GM12891 (cell line): ENCODE measurements around the gene STXBP5.
"Not testable (repeated sequence)": the region's sequence is repeated elsewhere in the genome, so short reads cannot be mapped to it uniquely, and the experiment has no call there.

Experiments
- DNase-seq: peaks from one replicate; pipeline ENCODE4 v3.0.0; 2011; ENCODE audit warnings: low spot score; ENCODE audit not compliant: insufficient read length
- FAIRE-seq: peaks from 2 replicates; lab custom pipeline; 2011; peaks lifted over from hg19 to GRCh38; lab: Jason Lieb, UNC
- PAX5 ChIP-seq: IDR thresholded peaks from 2 replicates; pipeline ENCODE4 v1.6.1; 2011; ENCODE audit warnings: low read length, moderate library complexity, mild to moderate bottlenecking; ENCODE audit not compliant: insufficient read depth, severe bottlenecking
- POLR2A ChIP-seq: IDR thresholded peaks from 2 replicates; pipeline ENCODE4 v1.6.1; 2011; ENCODE audit warnings: low read depth, low read length, control low read depth
- POLR2AphosphoS5 ChIP-seq: IDR thresholded peaks from 2 replicates; pipeline ENCODE4 v1.6.1; 2011; ENCODE audit warnings: low read depth, low read length, control low read depth
- POU2F2 ChIP-seq: IDR thresholded peaks from 2 replicates; pipeline ENCODE4 v1.6.1; 2011; ENCODE audit warnings: low read depth, mild to moderate bottlenecking, control low read depth, low read length, moderate library complexity
- SPI1 ChIP-seq: IDR thresholded peaks from 2 replicates; pipeline ENCODE4 v1.6.1; 2011; ENCODE audit warnings: low read depth, low read length, control low read depth
- TAF1 ChIP-seq: IDR thresholded peaks from 2 replicates; pipeline ENCODE4 v1.6.1; 2011; ENCODE audit warnings: low read depth, low read length, control low read depth

Gene STXBP5

GRCh38 chr6:147345902-147346301 is 141.7 kb downstream of the STXBP5 start:
- TF ChIP-seq POLR2AphosphoS5 (no peak), PAX5 (no peak), POLR2A (no peak), TAF1 (no peak), SPI1 (no peak), POU2F2 (no peak)
- DNase-seq, result no peak
- no peak for FAIRE-seq

DNA sequence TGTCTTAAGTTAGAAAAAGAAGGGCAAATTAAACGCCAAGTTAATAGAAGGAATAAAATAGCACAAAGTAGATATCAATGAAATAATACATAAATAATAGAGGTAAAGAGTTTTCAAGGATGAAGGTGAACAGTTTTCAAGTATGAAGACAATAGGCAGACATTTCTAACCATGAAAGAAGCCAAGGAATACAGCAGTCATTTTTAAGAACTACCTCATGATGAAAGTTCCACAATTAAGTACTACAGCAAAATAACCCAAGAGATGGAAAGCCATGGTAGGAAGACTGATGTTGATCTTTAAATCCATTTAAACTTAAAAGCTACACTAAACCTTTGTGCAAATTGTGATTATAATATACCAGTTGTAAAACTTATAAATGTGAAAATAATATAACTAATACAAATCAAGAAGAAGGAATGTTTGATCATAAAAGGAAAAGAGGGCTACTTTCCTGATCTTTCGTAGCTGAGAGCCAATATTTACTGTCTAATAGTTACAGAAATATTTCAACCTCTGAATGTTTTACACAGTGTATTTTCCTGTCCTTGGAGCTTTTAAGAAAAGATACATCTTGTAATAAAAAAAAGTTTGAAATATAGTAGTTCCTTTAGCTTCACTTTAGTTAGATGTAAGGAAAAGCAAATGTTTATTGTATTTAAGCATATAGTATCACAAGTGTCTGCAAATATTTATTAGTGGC is 143.1 kb downstream of the STXBP5 start:
- DNase-seq (no peak), FAIRE-seq (no peak)
- TF ChIP-seq TAF1, result no peak
- no peak for TF ChIP-seq POLR2A

GRCh38 chr6:147347882-147348575 is 143.8 kb downstream of the STXBP5 start:
- no peak for DNase-seq
- no peak for FAIRE-seq
- no peak for TF ChIP-seq SPI1

DNA sequence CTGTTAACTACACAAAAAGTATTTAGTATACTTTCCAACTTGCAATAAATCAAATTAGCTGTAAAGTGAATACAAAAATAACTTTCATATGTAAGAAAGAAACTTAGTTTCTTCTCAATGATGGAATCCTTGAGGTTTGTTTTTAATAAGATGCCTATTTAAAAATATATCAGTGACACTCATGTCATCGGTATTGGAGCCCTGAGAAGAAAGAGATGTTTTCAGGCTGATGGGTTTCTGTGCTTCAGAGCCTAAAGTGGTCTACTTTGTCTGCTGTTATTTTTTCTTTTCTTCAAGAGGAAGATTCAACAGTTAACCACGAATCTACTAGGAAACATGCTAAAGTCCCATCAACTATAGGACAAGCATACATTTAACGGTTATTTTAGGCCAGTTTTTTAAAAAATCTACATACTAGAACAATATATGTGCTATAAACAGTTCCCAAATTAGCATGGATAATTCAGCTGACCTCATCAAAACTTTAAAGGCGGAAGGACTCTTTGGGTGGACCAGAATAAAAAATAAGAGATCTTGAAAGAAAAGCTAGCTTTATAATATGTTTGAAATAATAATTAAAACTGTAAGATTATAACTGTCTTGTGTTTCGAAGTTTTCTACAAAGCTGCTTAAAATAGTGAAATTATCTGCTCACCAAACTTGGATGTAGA is 157.2 kb downstream of the STXBP5 start:
- FAIRE-seq (no peak), DNase-seq (no peak)
- TF ChIP-seq POU2F2 (no peak), POLR2A (no peak), TAF1 (no peak)

DNA sequence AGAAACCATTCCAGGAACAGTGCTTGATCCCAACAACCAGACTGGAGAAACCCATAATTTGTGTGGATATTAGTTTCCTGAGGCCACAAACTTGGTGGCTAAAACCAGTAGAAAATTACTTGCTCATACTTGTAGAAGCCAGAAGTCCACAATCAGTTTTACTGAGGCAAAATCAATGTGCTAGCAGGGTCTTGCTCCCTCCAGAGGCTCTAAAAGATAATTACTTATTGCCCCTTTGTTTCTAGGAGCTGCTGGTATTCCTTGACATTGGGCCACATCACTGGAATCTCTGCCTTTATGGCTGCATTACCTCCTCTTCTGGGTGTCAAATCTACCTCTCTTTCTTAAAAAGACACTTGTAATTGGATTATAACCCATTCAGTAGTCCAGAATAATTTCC is 162.1 kb downstream of the STXBP5 start:
- TF ChIP-seq SPI1, result no peak
- TF ChIP-seq POLR2AphosphoS5, result no peak
- no peak for TF ChIP-seq PAX5
- TF ChIP-seq TAF1, result no peak
- TF ChIP-seq POU2F2, result no peak
- TF ChIP-seq POLR2A, result no peak
- FAIRE-seq (no peak), DNase-seq (no peak)

- FAIRE-seq (no peak), DNase-seq (no peak)
- TF ChIP-seq POU2F2 (no peak), SPI1 (no peak), POLR2A (no peak), PAX5 (no peak), POLR2AphosphoS5 (no peak), TAF1 (no peak)
Measured at GRCh38 chr6:147371325-147371724, 167.1 kb downstream of the STXBP5 start.

GRCh38 chr6:147372806-147373205 is 168.6 kb downstream of the STXBP5 start:
- TF ChIP-seq POU2F2 (no peak), POLR2AphosphoS5 (no peak), SPI1 (no peak), POLR2A (no peak), PAX5 (no peak), TAF1 (no peak)
- FAIRE-seq (no peak), DNase-seq (no peak)

GRCh38 chr6:147378819-147379218 is 174.6 kb downstream of the STXBP5 start:
- DNase-seq (no peak), FAIRE-seq (no peak)
- TF ChIP-seq POLR2A, result no peak
- TF ChIP-seq PAX5, result no peak
- TF ChIP-seq POU2F2, result no peak
- TF ChIP-seq POLR2AphosphoS5, result no peak
- TF ChIP-seq SPI1, result no peak
- TF ChIP-seq TAF1, result no peak

GRCh38 chr6:147380841-147381240 is 176.6 kb downstream of the STXBP5 start:
- not testable (repeated sequence) for FAIRE-seq, DNase-seq

DNA sequence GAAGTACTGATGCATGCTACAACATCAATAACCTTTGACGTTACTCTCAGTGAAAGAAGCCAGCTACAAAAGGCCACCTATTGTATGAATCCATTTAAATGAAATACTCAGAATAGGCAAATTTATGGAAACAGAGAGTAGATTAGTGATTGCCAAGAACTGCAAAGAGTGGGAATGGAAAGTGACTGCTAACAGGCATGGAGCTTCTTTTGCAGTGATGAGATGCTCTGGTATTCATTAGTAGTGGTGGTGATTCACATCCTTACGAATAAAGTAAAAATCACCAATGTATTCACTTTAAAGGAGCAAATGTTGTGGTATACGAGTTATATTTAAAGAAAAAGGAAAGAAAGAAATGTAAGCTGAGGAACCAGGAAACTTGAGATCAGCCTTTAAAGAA is 177.5 kb downstream of the STXBP5 start:
- no peak for TF ChIP-seq TAF1
- TF ChIP-seq POU2F2, result no peak
- no peak for TF ChIP-seq SPI1
- TF ChIP-seq POLR2AphosphoS5, result no peak
- TF ChIP-seq POLR2A, result no peak
- no peak for TF ChIP-seq PAX5
- FAIRE-seq (no peak), DNase-seq (no peak)
